ENCODE data around the gene ATXN7L1. TPM values are rescaled to one million over a fixed set of nuclear protein-coding genes. Genes with fewer than 3 reads are reported as not detected.
A peak's percentile ranks its signal among the peaks of the same experiment; 100 is the strongest.

Gene ATXN7L1
- polyA plus RNA-seq, 1 of the 3 experiments (the other 2 are of a cell fraction), result 6.0 TPM

DNA sequence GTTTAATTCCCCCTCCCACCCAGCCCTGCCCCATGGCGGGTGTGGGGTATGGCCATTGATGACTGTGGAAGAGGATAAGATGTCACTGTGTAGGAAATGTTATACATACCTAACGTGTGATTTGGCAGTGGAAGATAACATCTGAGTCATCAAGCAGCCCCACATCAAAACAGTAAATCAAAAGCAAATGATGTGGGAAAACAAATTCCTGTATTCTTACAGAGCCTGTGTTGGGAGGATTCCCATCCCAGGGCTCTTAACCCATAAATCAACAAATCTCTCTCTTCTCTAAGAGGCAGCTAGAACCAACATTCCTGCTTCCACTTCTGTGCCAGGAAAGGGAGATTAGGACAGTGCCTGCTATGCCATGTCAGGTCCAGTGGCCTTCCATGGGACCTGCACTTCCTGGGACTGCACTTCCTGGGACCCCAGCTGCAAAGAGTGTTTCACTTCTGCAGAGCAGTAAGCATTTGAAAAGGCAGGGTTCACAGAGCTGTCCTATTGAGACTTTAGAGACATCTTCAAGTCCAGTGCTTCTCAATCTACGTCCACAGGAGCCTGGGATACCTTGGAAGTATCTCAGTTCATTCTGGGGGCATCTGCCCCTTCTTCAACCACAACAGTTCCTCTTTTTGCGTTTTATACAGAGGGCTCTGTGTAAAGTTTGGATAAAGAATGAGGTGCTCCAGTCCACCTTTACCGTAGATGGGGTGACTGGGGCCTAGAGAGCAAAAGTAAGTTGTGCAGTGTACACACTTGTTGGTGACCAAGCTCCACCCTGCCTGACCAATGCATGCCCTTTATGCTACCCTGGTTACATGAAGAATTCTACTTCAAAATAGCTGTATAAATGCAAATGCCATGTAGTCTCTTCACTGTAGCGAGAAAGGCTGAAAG, 45.7 kb downstream of the ATXN7L1 start (continued):
- TF ChIP-seq, protein P1, sequence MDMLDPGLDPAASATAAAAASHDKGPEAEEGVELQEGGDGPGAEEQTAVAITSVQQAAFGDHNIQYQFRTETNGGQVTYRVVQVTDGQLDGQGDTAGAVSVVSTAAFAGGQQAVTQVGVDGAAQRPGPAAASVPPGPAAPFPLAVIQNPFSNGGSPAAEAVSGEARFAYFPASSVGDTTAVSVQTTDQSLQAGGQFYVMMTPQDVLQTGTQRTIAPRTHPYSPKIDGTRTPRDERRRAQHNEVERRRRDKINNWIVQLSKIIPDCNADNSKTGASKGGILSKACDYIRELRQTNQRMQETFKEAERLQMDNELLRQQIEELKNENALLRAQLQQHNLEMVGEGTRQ (IDR thresholded peaks at IDR 0.05; ENCODE audit: borderline replicate concordance, low read depth, low read length), result no peak
- TF ChIP-seq GATA2 (CRISPR knock-in tag; IDR thresholded peaks at IDR 0.05), result no peak
- no peak for TF ChIP-seq NRF1 (IDR thresholded peaks at IDR 0.05; ENCODE audit: low read depth, low read length)
- TF ChIP-seq, protein P2, sequence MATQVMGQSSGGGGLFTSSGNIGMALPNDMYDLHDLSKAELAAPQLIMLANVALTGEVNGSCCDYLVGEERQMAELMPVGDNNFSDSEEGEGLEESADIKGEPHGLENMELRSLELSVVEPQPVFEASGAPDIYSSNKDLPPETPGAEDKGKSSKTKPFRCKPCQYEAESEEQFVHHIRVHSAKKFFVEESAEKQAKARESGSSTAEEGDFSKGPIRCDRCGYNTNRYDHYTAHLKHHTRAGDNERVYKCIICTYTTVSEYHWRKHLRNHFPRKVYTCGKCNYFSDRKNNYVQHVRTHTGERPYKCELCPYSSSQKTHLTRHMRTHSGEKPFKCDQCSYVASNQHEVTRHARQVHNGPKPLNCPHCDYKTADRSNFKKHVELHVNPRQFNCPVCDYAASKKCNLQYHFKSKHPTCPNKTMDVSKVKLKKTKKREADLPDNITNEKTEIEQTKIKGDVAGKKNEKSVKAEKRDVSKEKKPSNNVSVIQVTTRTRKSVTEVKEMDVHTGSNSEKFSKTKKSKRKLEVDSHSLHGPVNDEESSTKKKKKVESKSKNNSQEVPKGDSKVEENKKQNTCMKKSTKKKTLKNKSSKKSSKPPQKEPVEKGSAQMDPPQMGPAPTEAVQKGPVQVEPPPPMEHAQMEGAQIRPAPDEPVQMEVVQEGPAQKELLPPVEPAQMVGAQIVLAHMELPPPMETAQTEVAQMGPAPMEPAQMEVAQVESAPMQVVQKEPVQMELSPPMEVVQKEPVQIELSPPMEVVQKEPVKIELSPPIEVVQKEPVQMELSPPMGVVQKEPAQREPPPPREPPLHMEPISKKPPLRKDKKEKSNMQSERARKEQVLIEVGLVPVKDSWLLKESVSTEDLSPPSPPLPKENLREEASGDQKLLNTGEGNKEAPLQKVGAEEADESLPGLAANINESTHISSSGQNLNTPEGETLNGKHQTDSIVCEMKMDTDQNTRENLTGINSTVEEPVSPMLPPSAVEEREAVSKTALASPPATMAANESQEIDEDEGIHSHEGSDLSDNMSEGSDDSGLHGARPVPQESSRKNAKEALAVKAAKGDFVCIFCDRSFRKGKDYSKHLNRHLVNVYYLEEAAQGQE (IDR thresholded peaks at IDR 0.05; ENCODE audit: low read depth, low read length), result 0 out of 2 replicates have a peak, but pooled peaks have one; percentile 64
- no peak for TF ChIP-seq SMC3 (IDR thresholded peaks at IDR 0.05; ENCODE audit: low read depth, low read length)
- TF ChIP-seq CHD2 (IDR thresholded peaks at IDR 0.05; ENCODE audit: low read length, partially characterized antibody), result peak; percentile 55
- 0 out of 2 replicates have a peak, but pooled peaks have one; percentile 39 for TF ChIP-seq TAF1 (IDR thresholded peaks at IDR 0.05; ENCODE audit: borderline replicate concordance, low read depth, low read length)

DNA sequence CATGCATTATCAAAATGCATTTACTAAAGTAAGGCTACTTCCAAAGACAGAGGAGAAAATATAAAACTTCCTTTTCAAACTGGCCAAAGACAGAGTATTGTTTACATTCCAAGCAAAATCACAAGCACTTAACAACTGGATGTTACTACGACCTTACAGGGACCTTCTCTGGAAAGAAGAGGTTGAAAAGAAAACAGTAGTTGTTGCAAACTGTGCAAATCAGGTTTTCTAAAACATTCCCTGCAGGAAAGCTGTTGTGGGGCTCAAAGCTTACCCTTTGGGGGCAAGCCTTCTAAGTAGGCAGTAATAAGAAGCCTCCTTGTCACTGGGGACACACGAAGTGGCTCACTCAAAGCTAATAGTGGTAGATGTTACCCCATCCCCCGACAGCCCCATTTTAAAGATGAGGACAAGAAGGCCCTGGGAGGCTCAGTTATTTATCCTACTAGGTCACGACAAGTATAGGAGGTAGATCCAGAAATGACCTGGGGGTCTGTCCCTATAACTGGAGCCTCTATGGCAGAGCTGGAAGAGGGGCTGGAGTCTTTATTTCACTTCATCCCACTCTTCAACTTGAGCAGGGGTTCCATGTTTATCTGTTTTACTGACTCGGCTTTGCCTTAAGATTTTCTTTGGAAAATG, 46.6 kb downstream of the ATXN7L1 start:
- POLR2A ChIA-PET, result no interaction called here
- 82% methylated on average over 5 of the region's 5 CpGs for WGBS (ENCODE audit: low lambda C conversion rate)

More for the DNA sequence above, 46.6 kb downstream of the ATXN7L1 start:
- no peaks in the 10 kb centered on the region for H3K36me3 ChIP-seq (replicated peaks in 1 of 2; ENCODE audit: control insufficient read depth in 1 of 2, insufficient read depth in 2 of 2, low read length in 1 of 2)
- CTCF ChIA-PET, result interaction anchor here (1.5 to 2.2 kb wide), 5 partner anchors 13 to 347 kb away, joined by 3 to 7 read pairs (median 5); no protein-coding TSS in a partner anchor
- H3K27me3 ChIP-seq (ENCODE audit: insufficient read depth), result no peaks in the 10 kb centered on the region
- DNase-seq, result no peak
- H3K4me1 ChIP-seq (ENCODE audit: control insufficient read depth in 1 of 2, insufficient read depth in 2 of 2, low read depth in 1 of 2, low read length in 1 of 2), result peaks cover 11 to 56% of the 10 kb centered on the region in 2 experiments
- peaks cover 10% of the 10 kb centered on the region for H3F3A ChIP-seq (replicated peaks; ENCODE audit: insufficient read depth)
- H3K27ac ChIP-seq (ENCODE audit: low read depth in 2 of 2, low read length in 1 of 2), result peak overlapping the region; percentile 68 to 90; a peak in 3 of 4 replicates
- TF ChIP-seq TAF1 (IDR thresholded peaks at IDR 0.05; ENCODE audit: borderline replicate concordance, low read depth, low read length), result no peak
- TF ChIP-seq NFIC (IDR thresholded peaks at IDR 0.05; ENCODE audit: borderline replicate concordance), result no peak
- no peak for TF ChIP-seq SIN3A (IDR thresholded peaks at IDR 0.05; ENCODE audit: borderline replicate concordance, low read depth, low read length)
- no peak for TF ChIP-seq MEF2A (IDR thresholded peaks at IDR 0.05; ENCODE audit: borderline replicate concordance, low read depth)
- TF ChIP-seq, protein P1 (IDR thresholded peaks at IDR 0.05; ENCODE audit: borderline replicate concordance, low read depth, low read length), result no peak
- no peak for TF ChIP-seq YY1 (IDR thresholded peaks at IDR 0.05; ENCODE audit: low read depth)
- H3K4me2 ChIP-seq, result peak overlapping the region; percentile 18; the same call in 1 of the 2 replicates
- no peaks in the 10 kb centered on the region for H4K20me1 ChIP-seq (ENCODE audit: insufficient read depth)
- H2AFZ ChIP-seq (ENCODE audit: low read depth), result no peak overlapping the region
- no peak overlapping the region; the same call in 1 of the 2 replicates for H3K9ac ChIP-seq
- H3K4me3 ChIP-seq (ENCODE audit: low read depth in 2 of 2, low read length in 1 of 2), result no peak overlapping the region
- H3K9me3 ChIP-seq, result no peaks in the 10 kb centered on the region
- no peaks in the 10 kb centered on the region for H3K79me2 ChIP-seq (ENCODE audit: insufficient read depth)
- H3K9me2 ChIP-seq, result no peaks in the 10 kb centered on the region

Data from SK-N-SH (cell line).